ENCODE measurements around the gene SYT1. TPM values are rescaled to one million over a fixed set of nuclear protein-coding genes. Genes with fewer than 3 reads are reported as not detected.
"Not testable (repeated sequence)": the region's sequence is repeated elsewhere in the genome, so short reads cannot be mapped to it uniquely, and the experiment has no call there.

The SYT1 gene
- polyA plus RNA-seq, 10 donors = 1.2 to 2.6 (median 1.7) TPM

GRCh38 chr12:78966926-78967325 is 102.4 kb downstream of the SYT1 start:
- DNase-seq = no peak

- no peak for DNase-seq
Observed at GRCh38 chr12:78968226-78968625, 103.7 kb downstream of the SYT1 start.

GRCh38 chr12:78970041-78970440 is 105.5 kb downstream of the SYT1 start:
- no peak for DNase-seq

GRCh38 chr12:78977304-78977867 is 112.8 kb downstream of the SYT1 start:
- DNase-seq = peak in 2 of 3 donors; percentile 5 to 10

- no peak for DNase-seq
Observed at GRCh38 chr12:78994168-78994791, 129.7 kb downstream of the SYT1 start.

GRCh38 chr12:79000501-79000900 is 135.9 kb downstream of the SYT1 start:
- DNase-seq = no peak

- no peak for DNase-seq
Observed at GRCh38 chr12:79001404-79001803, 136.8 kb downstream of the SYT1 start.

- DNase-seq = peak in 1 of 3 donors; percentile 3
Observed at GRCh38 chr12:79006306-79006705, 141.7 kb downstream of the SYT1 start.

- no peak for DNase-seq
Observed at GRCh38 chr12:79008591-79008990, 144.0 kb downstream of the SYT1 start.

- no peak for DNase-seq
Observed at GRCh38 chr12:79012636-79013035, 148.1 kb downstream of the SYT1 start.

- peak in 2 of 3 donors; percentile 1 for DNase-seq
Observed at GRCh38 chr12:79016181-79016580, 151.6 kb downstream of the SYT1 start.

- no peak for DNase-seq
Observed at GRCh38 chr12:79019672-79020071, 155.1 kb downstream of the SYT1 start.

GRCh38 chr12:79020106-79020505 is 155.5 kb downstream of the SYT1 start:
- no peak for DNase-seq

- DNase-seq = no peak
Observed at GRCh38 chr12:79021021-79021420, 156.4 kb downstream of the SYT1 start.

GRCh38 chr12:79023261-79023660 is 158.7 kb downstream of the SYT1 start:
- DNase-seq = peak in 1 of 3 donors; percentile 5

GRCh38 chr12:79023784-79024183 is 159.2 kb downstream of the SYT1 start:
- DNase-seq = no peak

- DNase-seq = no peak
Observed at GRCh38 chr12:79033788-79034187, 169.2 kb downstream of the SYT1 start.

- DNase-seq = not testable (repeated sequence)
Observed at GRCh38 chr12:79044748-79045147, 180.2 kb downstream of the SYT1 start.

GRCh38 chr12:79045149-79045703 is 180.7 kb downstream of the SYT1 start:
- DNase-seq = not testable (repeated sequence)

- DNase-seq = no peak
Observed at GRCh38 chr12:79046021-79046420, 181.4 kb downstream of the SYT1 start.

GRCh38 chr12:79048962-79049361 is 184.4 kb downstream of the SYT1 start:
- no peak for DNase-seq

- no peak for DNase-seq
Observed at GRCh38 chr12:79053394-79053793, 188.8 kb downstream of the SYT1 start.

- DNase-seq = peak in 1 of 3 donors; percentile 18
Observed at GRCh38 chr12:79055926-79056674, 191.5 kb downstream of the SYT1 start.
